ENCODE results near the gene PARD3. TPM values are rescaled to one million over a fixed set of nuclear protein-coding genes. Genes with fewer than 3 reads are reported as not detected.

Gene PARD3
- polyA plus RNA-seq, 2 of the 4 experiments (the other 2 are of a cell fraction), result 110 to 200 TPM

DNA sequence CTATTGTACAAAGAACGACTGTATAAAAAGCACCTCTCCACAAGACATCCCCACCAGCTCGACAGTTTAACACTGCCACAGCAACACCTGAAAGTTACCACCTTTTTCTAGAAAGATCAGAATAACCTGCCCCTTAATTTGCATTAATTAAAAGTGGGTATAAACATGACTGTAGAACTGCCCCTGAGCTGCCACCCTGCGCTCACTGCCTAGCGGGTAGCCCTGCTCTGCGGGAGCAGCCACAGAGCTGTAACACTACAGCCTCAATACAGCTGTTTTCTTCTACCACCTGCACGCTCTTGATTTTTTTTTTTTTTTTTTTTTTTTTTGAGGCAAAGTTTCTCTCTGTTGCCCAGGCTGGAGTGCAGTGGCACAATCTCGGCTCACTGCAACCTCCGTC, 140.9 kb downstream of the PARD3 start (continued):
- no peak for TF ChIP-seq ESRRA (IDR thresholded peaks at IDR 0.05; ENCODE audit: borderline replicate concordance, low read length)
- no peak for TF ChIP-seq JUNB (IDR thresholded peaks at IDR 0.05)
- no peak for TF ChIP-seq NPAS2 (CRISPR knock-in tag; IDR thresholded peaks at IDR 0.05; ENCODE audit: borderline replicate concordance)
- no peak for TF ChIP-seq RCOR1 (IDR thresholded peaks at IDR 0.05; ENCODE audit: low read depth, low read length)

- no peak for ATAC-seq
- WGBS (ENCODE audit: missing lambda C conversion rate), result 95% methylated on average over 13 of the region's 13 CpGs
- POLR2A ChIA-PET, result no interaction called here
- DNase-seq (ENCODE audit: low read depth in 1 of 2, low spot score in 1 of 2), result no peak
- FAIRE-seq, result no peak
- no peaks in the 10 kb centered on the region for H3K9me3 ChIP-seq
- H3K4me2 ChIP-seq, result no peak overlapping the region
- TF ChIP-seq PHF8 (IDR thresholded peaks at IDR 0.05; ENCODE audit: borderline replicate concordance, low read depth) (no peak), CHD2 (IDR thresholded peaks at IDR 0.05; ENCODE audit: low read length, partially characterized antibody) (no peak), REST (IDR thresholded peaks at IDR 0.05) (no peak), RCOR1 (IDR thresholded peaks at IDR 0.05; ENCODE audit: low read depth, low read length) (no peak), GATA3 (IDR thresholded peaks at IDR 0.05; ENCODE audit: borderline replicate concordance) (no peak), MAFK (IDR thresholded peaks at IDR 0.05; ENCODE audit: partially characterized antibody) (no peak), ZNF302 (CRISPR knock-in tag; IDR thresholded peaks at IDR 0.05) (no peak), ZFP36 (IDR thresholded peaks at IDR 0.05; ENCODE audit: borderline replicate concordance, partially characterized antibody) (no peak), MAZ (IDR thresholded peaks at IDR 0.05; ENCODE audit: borderline replicate concordance, low read depth, low read length) (no peak), RARB (CRISPR knock-in tag; IDR thresholded peaks at IDR 0.05) (no peak), FOSL2 (IDR thresholded peaks at IDR 0.05) (no peak), FOSL2 (CRISPR knock-in tag; IDR thresholded peaks at IDR 0.05) (no peak), JUNB (IDR thresholded peaks at IDR 0.05) (no peak), HOXA7 (CRISPR knock-in tag; IDR thresholded peaks at IDR 0.05) (no peak), RNF2 (IDR thresholded peaks at IDR 0.05; ENCODE audit: borderline replicate concordance, low read depth) (no peak), EP300 (IDR thresholded peaks at IDR 0.05) (no peak), RAD21 (conservative IDR thresholded peaks at IDR 0.05 in 1 of 2, IDR thresholded peaks at IDR 0.05 in 1 of 2) (no peak), FOSB (CRISPR knock-in tag; IDR thresholded peaks at IDR 0.05) (no peak)
- TF ChIP-seq, protein P1, sequence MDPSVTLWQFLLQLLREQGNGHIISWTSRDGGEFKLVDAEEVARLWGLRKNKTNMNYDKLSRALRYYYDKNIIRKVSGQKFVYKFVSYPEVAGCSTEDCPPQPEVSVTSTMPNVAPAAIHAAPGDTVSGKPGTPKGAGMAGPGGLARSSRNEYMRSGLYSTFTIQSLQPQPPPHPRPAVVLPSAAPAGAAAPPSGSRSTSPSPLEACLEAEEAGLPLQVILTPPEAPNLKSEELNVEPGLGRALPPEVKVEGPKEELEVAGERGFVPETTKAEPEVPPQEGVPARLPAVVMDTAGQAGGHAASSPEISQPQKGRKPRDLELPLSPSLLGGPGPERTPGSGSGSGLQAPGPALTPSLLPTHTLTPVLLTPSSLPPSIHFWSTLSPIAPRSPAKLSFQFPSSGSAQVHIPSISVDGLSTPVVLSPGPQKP (IDR thresholded peaks at IDR 0.05; ENCODE audit: low read depth, low read length), result no peak
- TF ChIP-seq, protein P2, sequence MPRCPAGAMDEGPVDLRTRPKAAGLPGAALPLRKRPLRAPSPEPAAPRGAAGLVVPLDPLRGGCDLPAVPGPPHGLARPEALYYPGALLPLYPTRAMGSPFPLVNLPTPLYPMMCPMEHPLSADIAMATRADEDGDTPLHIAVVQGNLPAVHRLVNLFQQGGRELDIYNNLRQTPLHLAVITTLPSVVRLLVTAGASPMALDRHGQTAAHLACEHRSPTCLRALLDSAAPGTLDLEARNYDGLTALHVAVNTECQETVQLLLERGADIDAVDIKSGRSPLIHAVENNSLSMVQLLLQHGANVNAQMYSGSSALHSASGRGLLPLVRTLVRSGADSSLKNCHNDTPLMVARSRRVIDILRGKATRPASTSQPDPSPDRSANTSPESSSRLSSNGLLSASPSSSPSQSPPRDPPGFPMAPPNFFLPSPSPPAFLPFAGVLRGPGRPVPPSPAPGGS (IDR thresholded peaks at IDR 0.05), result no peak
- no peak overlapping the region for H3K4me3 ChIP-seq
- CTCF ChIA-PET, result interaction anchor here (0.7 to 1.6 kb wide), 2 partner anchors 10 to 14 kb away, joined by 3 read pairs; no protein-coding TSS in a partner anchor
- peaks cover 20% of the 10 kb centered on the region for H3K4me1 ChIP-seq
- no peak overlapping the region for H3K27ac ChIP-seq
Observed at GRCh38 chr10:34670081-34670480, 145.0 kb downstream of the PARD3 start.

All from A549 (cell line).